RWPE2 (cell line): ENCODE data around the gene SREBF2.
A peak's percentile ranks its signal among the peaks of the same experiment; 100 is the strongest.

Source experiments
- ATAC-seq: fragments of 200-7000 bp; cut with Tn5 transposase; 3 replicates; pipeline ENCODE4 v1.9.1; 2021; ENCODE audit warnings: low read depth
- DNase-seq: peaks from one replicate; pipeline ENCODE4 v3.0.0-alpha.2; 2020; ENCODE audit warnings: low spot score
- H3K27ac ChIP-seq: fragments of 450-650 bp; 2 replicates; pipeline ENCODE4 v1.5.1; 2017; ENCODE audit warnings: mild to moderate bottlenecking; ENCODE audit not compliant: poor library complexity, severe bottlenecking
- H3K27me3 ChIP-seq: fragments of 250-450 bp; sonication (Bioruptor Pico); 2 replicates; pipeline ENCODE4 v1.5.1; 2021; ENCODE audit warnings: mild to moderate bottlenecking, moderate library complexity; ENCODE audit not compliant: insufficient read depth, poor library complexity, severe bottlenecking
- H3K36me3 ChIP-seq: fragments of 250-450 bp; sonication (Bioruptor Pico); 2 replicates; pipeline ENCODE4 v1.5.1; 2020; ENCODE audit warnings: low read depth, mild to moderate bottlenecking, moderate library complexity
- H3K4me1 ChIP-seq: fragments of 250-450 bp; sonication (Bioruptor Pico); 2 replicates; pipeline ENCODE4 v1.5.1; 2021; ENCODE audit warnings: mild to moderate bottlenecking, moderate library complexity; ENCODE audit not compliant: insufficient read depth, poor library complexity, severe bottlenecking
- H3K4me3 ChIP-seq: fragments of 250-450 bp; sonication (Bioruptor Pico); 2 replicates; pipeline ENCODE4 v1.5.1; 2021; ENCODE audit warnings: mild to moderate bottlenecking, moderate library complexity; ENCODE audit not compliant: severe bottlenecking
- H3K9me3 ChIP-seq: fragments of 250-450 bp; sonication (Bioruptor Pico); 2 replicates; pipeline ENCODE4 v1.5.1; 2021; ENCODE audit warnings: mild to moderate bottlenecking, moderate library complexity; ENCODE audit not compliant: severe bottlenecking
- TF ChIP-seq, protein P1 (sequence below): fragments of 450-650 bp; IDR thresholded peaks from one replicate; pipeline ENCODE4 v1.5.1; 2017; ENCODE audit warnings: mild to moderate bottlenecking, moderate library complexity; ENCODE audit not compliant: poor library complexity, severe bottlenecking

The SREBF2 gene

DNA sequence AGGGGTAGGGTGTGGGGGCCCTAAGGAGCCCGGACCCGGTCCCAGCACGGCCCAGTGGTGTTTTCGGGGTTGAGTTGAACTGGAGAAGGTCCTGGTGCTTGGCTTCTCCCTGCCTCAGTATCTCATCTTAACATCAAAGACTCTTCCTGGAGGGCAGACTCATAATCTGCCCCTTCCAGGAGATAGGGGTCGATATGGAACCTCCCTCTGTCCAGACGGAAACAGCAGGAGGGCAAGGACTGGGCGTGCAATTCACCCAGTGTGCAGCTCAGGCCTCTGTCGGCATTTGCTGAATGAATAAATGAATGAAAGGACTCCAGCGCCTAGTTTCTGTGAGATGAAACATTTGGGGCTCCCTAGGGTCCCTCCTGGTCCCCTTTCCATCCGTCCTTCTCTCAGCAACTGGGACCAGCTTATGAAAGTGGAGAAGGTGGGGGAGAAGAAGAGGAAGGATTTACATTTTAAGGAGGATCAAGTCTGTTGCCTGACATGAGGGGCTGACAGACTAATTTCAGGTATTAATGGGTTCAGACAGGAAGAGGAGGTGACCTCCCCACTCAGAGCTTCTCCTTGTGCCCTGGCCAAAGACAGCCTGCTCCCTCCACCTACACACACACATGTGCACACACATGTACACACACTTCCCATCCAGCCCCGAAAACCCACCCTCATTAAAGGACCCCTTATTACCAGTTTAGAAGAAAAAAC lies 83.0 kb downstream of the SREBF2 start:
- Histone ChIP-seq H3K9me3 (no peaks in the 10 kb centered on the region), H3K27me3 (peaks cover 49% of the 10 kb centered on the region), H3K27ac (no peak overlapping the region), H3K4me1 (peaks cover 6% of the 10 kb centered on the region), H3K36me3 (no peaks in the 10 kb centered on the region), H3K4me3 (no peak overlapping the region)
- TF ChIP-seq, protein P1, sequence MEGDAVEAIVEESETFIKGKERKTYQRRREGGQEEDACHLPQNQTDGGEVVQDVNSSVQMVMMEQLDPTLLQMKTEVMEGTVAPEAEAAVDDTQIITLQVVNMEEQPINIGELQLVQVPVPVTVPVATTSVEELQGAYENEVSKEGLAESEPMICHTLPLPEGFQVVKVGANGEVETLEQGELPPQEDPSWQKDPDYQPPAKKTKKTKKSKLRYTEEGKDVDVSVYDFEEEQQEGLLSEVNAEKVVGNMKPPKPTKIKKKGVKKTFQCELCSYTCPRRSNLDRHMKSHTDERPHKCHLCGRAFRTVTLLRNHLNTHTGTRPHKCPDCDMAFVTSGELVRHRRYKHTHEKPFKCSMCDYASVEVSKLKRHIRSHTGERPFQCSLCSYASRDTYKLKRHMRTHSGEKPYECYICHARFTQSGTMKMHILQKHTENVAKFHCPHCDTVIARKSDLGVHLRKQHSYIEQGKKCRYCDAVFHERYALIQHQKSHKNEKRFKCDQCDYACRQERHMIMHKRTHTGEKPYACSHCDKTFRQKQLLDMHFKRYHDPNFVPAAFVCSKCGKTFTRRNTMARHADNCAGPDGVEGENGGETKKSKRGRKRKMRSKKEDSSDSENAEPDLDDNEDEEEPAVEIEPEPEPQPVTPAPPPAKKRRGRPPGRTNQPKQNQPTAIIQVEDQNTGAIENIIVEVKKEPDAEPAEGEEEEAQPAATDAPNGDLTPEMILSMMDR, result no peak
- ATAC-seq (no peak), DNase-seq (no peak)

DNA sequence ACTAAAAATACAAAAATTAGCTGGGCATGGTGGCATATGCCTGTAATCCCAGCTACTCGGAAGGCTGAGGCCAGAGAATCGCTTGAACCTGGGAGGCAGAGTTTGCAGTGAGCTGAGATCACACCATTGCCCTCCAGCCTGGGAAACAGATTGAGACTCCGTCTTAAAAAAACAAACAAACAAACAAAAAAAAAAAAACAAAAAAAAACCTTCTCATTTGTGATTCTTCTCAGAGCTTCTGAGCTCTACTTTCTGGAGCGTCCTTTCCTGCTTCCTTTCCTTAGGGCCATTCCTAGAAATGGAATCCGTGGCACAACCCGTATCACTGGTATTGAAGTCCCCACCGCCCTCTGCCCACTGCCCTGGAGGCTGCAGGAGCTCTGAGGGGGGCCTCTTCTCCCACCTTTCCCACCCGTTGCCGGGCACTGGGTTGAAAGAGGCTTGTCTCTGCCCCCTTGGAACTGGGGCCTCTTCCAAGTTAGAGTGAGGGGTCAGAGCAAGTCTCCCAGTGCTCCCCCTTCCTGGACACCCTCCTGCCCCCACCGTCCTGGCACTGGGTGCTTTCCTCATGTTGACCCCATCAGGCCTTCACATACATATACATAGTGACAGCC lies 83.9 kb downstream of the SREBF2 start:
- no peaks in the 10 kb centered on the region for H3K36me3 ChIP-seq
- ATAC-seq (no peak), DNase-seq (no peak)
- H3K27ac ChIP-seq, result no peak overlapping the region
- H3K27me3 ChIP-seq, result peaks cover 40% of the 10 kb centered on the region
- no peak overlapping the region for H3K4me3 ChIP-seq
- peaks cover 6% of the 10 kb centered on the region for H3K4me1 ChIP-seq
- TF ChIP-seq, protein P1, result no peak
- H3K9me3 ChIP-seq, result no peaks in the 10 kb centered on the region

DNA sequence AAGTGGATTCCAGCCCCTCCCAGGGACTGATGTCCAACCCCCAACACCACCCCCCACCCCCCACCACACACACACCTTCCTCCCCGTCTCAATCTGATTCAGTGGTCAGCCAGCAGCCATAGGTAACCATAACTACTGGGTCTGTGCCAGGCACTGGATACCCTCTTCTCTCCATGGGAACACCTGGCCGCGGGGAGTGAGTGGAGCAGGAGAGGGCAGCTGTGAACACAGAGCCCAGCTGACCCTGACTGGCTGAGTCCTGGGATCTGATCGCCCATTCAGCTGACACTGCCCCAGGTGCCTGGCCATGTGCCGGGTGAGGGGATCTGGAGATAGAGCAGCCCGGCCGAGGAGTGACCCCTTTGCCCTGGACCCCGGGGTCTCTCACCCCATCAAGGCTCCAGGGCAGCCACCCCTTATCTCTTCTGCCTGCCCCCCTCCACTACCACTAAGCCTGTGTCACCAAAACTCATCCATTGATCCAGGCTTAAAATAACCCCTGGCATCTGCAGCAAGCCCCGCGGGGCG lies 84.5 kb downstream of the SREBF2 start:
- DNase-seq (no peak), ATAC-seq (no peak)
- Histone ChIP-seq H3K9me3 (no peaks in the 10 kb centered on the region), H3K27ac (no peak overlapping the region), H3K4me3 (no peak overlapping the region), H3K36me3 (no peaks in the 10 kb centered on the region), H3K4me1 (peaks cover 6% of the 10 kb centered on the region), H3K27me3 (peaks cover 34% of the 10 kb centered on the region)
- TF ChIP-seq, protein P1, result no peak

DNA sequence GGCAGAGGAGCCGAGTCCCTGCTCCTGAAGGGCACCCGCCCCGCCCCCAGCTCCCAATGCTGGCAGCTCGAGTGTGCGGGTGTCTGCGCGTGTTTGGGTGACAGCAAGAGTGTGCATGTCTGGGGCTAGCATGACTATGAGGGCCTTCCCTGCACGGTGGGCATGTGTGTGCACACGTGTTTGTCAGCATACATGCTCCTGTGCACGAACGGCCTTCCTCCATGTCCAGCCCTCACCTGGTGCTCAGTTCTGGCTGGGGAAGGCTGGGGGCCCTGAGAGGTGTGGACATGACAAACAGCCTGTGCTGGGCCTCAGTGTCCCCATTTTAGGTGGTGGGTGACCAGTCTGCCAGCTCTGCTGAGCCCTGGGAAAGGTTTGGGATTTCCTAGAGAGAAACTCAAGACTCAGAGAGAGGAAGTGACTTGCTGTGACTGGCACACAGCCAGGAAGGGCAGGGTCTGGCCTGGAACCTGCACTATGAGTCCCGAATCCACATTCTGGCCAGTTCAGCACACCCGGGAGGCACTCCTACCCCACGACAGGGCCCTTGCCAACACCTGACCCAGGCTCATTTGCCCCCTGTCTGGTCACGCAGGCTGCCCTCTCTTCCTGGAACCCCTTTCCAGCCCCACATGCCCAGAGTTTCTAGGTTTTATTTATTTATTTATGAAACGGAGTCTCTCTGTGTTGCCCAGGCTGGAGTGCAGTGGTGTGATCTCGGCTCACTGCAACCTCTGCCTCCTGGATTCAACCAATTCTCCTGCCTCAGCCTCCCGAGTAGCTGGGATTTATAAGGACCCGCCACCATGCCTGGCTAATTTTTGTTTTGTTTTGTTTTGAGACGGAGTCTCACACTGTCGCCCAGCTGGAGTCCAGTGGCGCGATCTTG lies 85.2 kb downstream of the SREBF2 start:
- H3K27ac ChIP-seq, result no peak overlapping the region
- TF ChIP-seq, protein P1, result no peak
- no peak overlapping the region for H3K4me3 ChIP-seq
- peak; percentile 48 for ATAC-seq
- H3K27me3 ChIP-seq, result peaks cover 27% of the 10 kb centered on the region
- no peaks in the 10 kb centered on the region for H3K36me3 ChIP-seq
- H3K9me3 ChIP-seq, result no peaks in the 10 kb centered on the region
- H3K4me1 ChIP-seq, result peaks cover 6% of the 10 kb centered on the region
- DNase-seq, result no peak
